IPS-NIHi7 (cell line): ENCODE results near the gene REEP3.

Experiments
- DNase-seq: peaks from one replicate; pipeline ENCODE4 v3.0.0; 2012; ENCODE audit warnings: mixed read lengths; ENCODE audit errors: extremely low spot score

The REEP3 gene

GRCh38 chr10:63588436-63589167 lies 67.4 kb downstream of the REEP3 start:
- no peak for DNase-seq

GRCh38 chr10:63591600-63592379 lies 70.6 kb downstream of the REEP3 start:
- DNase-seq: no peak

- no peak for DNase-seq
These were observed 72.4 kb downstream of the REEP3 start for GRCh38 chr10:63593576-63593975.

GRCh38 chr10:63595072-63595471 lies 73.9 kb downstream of the REEP3 start:
- DNase-seq: no peak

GRCh38 chr10:63596924-63597323 lies 75.7 kb downstream of the REEP3 start:
- no peak for DNase-seq

- DNase-seq: no peak
These were observed 79.3 kb downstream of the REEP3 start for GRCh38 chr10:63600540-63600939.

- DNase-seq: no peak
These were observed 82.7 kb downstream of the REEP3 start for GRCh38 chr10:63603709-63604445.

- peak; percentile 36 for DNase-seq
These were observed 84.2 kb downstream of the REEP3 start for GRCh38 chr10:63605197-63605967.

- DNase-seq: no peak
These were observed 87.3 kb downstream of the REEP3 start for GRCh38 chr10:63608511-63608910.

GRCh38 chr10:63611078-63611477 lies 89.9 kb downstream of the REEP3 start:
- no peak for DNase-seq

- DNase-seq: no peak
These were observed 93.2 kb downstream of the REEP3 start for GRCh38 chr10:63614371-63614891.

GRCh38 chr10:63618552-63618951 lies 97.4 kb downstream of the REEP3 start:
- DNase-seq: no peak

- DNase-seq: no peak
These were observed 98.2 kb downstream of the REEP3 start for GRCh38 chr10:63619426-63619825.

- DNase-seq: no peak
These were observed 100.9 kb downstream of the REEP3 start for GRCh38 chr10:63622097-63622496.

- no peak for DNase-seq
These were observed 103.5 kb downstream of the REEP3 start for GRCh38 chr10:63624701-63625100.

- no peak for DNase-seq
These were observed 106.2 kb downstream of the REEP3 start for GRCh38 chr10:63627396-63627795.

- no peak for DNase-seq
These were observed 106.7 kb downstream of the REEP3 start for GRCh38 chr10:63627881-63628296.

GRCh38 chr10:63628526-63629362 lies 107.5 kb downstream of the REEP3 start:
- DNase-seq: peak; percentile 27

- DNase-seq: peak; percentile 90
These were observed 108.3 kb downstream of the REEP3 start for GRCh38 chr10:63629363-63630084.
